Activated CD4-positive, alpha-beta T cell treated with anti-CD3 and anti-CD28 coated beads, Interleukin-2, amount 50 U/mL, for 1 hour (primary cell): ENCODE measurements around the gene NHS.

Experiments used
- DNase-seq: peaks from one replicate; pipeline ENCODE4 v3.0.0-alpha.2; 2020

Gene NHS

DNA sequence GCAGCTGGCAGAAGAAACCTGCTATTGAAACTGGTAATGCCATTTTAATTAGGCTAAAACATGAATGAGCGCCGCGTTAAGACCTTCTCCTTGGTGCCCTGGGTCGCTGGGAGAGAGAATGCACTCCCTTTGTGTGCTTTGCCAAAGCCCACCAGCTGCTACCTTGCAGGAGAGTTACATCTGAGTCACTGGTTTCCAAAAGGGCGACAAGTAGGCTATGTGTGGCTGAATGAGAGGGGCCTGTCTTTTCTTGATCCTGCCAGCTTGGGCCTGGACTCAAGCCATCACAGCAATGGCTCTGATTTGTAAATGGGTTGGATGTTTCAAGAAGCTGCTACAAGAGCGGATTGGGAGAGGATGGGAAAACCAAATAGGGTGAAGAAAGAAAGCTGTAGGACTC lies 81.5 kb downstream of the NHS start:
- DNase-seq = no peak

DNA sequence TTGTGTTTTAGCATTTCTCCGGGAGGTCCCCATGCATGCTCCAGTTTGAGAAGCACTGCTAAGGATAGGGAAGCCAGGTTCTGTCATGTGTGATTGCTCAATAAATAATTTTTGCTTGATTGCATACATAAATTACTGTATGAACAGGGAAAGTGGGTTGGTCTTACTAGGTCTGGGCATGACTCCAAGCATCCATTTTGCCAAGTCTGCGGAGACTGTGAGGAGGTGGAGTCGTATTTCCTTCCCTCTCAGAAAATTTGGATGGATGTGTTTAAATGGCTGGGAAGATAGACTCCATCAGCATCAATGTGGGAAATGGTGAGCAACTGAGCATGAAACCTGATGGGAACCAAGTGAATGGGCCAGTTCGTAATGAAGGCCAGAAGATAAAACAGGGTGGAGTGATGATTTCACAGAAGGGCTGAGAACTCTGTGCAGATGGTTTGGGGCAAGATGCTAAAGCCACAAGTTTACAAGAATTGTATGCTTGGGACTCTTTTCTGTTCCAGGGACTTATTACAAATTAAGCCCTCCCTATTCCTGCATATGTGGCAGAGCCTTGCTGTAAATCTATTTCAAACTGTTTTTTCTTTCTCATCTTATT lies 84.1 kb downstream of the NHS start:
- DNase-seq = no peak

DNA sequence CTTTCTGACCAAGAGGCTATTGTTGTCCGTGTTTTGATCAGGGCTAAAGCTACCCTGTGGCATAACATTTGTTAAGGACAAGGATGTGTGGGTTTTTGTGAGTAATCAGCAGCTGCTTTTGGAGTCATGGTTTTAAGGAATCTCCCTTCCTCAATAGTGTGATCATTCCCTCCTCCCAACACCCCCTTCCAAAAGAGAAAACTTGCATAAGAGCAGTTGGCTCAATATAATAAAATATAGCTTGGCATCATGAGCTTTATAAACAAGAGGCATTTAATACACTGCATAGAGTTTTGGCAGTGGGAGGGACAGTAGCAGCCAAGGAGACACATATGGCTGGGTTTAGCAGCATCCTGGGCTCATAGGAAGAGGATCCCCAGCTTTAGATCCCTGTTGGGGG lies 84.7 kb downstream of the NHS start:
- no peak for DNase-seq

DNA sequence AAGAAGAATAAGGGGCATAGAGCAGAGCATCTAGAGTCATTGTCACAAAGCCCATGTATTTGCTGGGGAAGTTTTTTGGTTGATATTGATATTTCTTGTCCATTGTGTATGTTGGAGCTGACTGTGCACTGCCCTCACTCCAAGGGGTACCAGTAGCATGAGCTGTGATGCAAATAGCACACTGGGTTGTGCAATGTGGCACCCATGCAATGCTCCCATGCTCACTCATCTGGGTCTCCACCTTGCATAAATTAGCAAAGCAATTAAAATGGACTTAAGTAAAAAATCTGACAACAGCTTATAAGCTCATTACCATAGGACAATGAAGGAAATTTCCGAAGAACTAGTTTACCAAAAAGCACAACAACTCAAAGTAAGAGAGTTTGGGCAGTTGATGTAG lies 87.9 kb downstream of the NHS start:
- DNase-seq = no peak

DNA sequence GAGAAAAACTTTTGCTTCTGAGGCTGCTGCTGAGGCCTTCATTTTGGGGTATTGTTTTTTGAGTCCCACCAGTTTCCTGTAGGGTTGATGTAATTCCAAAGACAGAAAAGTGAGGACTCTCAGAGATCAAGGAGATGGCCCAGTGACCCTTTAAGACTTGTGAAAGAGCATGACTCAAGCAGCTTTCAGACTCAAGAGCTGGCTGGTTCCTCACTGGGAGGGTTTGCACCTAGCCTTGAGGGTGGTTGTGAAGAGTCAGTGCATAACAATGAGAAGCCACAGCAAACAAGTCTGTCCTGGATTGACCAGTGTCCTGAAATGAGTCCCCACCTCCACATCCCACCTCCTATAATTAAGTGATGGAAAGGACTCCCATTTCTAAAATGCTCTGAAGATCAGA lies 89.2 kb downstream of the NHS start:
- DNase-seq = no peak

DNA sequence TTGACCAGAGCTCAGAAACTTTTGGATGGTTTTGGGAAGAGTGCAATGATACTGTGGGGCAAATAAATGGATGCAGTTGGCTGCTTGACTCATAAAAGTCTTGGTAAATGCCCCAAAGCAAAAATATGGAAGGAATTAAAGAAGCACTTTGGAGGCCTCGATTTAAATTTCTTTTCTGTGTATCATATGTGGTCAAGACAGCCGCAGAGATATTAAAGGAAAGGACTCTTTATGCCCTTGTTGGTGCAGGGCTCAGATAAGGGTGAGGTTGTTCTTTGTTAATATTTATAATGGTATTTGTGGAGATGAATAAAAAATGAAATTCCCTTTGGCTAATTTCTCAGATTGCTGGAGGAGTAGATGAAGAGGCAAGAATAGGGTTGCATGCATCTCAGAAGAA lies 90.2 kb downstream of the NHS start:
- no peak for DNase-seq

DNA sequence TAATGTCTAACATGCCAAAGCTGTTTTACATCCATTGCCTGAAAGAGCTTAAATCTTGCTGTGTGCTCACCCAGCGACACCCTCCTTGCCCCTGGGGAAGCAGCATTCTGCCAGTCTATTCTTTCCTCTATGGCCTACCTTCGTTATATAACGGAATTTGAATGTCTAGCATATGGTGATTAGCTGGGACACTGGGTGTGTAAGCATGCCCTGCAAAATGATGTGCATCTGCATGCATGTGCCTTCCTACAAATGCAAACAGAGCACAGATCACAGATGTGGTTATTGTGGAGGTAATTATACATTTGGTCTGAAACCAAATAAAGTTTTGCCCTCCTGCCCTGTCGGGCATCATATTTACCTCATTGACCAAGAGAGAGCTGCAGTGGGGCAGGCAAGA lies 90.8 kb downstream of the NHS start:
- DNase-seq = no peak

DNA sequence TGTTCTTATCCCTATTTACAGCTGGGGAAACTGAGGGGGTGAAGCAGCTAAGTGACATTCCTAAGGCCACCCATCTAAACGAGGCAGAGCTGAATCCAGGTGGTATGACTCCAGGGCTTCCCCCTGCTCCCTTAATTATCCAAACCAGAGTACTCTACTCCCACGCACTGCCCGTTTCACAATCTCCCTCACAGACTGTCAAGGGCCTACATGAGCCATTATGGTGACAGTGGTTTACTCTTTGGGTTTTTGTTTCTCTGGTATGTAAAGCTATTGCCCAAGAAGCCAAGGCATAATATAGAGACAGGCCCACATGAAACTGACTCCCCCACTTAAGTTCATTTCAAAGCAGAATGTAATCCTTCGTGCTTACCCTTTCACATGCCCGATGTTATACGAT lies 95.1 kb downstream of the NHS start:
- DNase-seq = no peak

DNA sequence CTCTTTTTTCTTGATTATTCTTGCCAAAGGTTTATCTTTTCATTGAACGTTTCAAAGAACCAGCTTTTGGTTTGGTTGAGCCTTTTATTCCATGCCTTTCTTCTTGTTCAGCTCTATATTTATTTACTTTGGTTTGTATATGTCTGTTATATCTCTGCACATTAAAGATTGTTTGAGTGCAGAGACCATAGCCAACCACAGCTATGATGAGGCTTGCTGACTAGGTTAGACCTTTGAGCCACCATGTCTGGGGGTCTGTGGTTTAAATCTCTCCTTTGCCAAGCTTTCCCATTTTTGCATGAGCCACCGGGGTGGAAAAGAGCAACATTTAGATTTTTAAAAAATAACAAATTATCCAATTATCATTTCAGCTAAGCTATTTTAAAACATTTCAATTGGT lies 96.1 kb downstream of the NHS start:
- DNase-seq = no peak

DNA sequence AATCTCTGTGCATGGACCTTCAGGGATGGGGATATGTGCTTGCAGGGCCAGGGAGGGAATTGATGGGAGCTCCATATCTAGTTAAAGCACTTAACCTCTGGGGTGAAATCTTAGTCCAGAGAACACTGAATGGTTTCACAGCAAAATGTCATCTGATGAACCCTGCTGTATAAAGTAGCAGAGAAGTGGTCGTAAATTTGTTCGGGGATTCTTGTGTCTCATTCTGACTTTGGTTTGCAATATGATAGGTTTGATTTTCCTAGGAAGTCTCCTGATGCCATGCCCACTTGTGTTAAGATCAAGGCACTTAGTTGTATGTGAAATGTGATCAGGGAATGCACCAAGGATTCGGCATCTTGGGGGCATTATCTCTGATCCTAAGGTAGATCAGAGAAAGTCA lies 96.9 kb downstream of the NHS start:
- no peak for DNase-seq

DNA sequence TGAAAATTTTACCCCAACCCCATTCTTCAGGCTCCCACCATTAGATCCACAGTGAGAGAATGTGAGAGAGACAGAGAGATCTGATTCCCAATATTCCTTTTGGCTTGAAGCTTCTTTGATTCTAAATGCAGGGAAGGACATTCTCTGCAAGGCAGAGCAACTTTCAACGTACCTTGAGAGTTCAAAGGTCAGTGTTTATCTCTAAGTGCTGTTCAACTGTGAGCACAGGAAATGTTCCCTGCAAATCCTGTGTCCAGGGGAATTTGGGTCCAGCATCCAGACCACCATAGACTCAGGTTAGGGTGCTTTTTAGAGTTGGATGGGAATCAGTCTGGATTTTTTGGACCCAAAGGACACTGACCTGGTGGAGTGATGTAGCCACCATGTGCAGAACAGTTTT lies 97.4 kb downstream of the NHS start:
- DNase-seq = no peak

DNA sequence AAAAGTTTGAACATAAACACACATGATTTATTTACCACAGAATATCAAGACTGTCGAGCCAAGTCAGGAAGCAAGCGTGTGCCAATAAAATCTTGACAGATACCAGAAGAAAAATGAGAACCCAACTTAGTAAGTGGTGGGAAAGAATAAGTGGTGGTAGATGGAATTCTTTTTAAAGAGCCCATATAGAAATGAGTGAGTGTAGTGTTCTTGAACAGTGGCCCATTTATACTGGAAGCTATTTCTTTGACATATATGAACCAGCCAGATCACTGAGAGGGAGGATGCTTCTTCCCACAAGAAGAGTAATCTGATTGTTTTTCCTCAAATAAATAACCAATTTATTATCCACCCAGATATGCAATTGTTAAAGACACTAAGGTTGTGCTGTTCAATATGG lies 98.0 kb downstream of the NHS start:
- no peak for DNase-seq

DNA sequence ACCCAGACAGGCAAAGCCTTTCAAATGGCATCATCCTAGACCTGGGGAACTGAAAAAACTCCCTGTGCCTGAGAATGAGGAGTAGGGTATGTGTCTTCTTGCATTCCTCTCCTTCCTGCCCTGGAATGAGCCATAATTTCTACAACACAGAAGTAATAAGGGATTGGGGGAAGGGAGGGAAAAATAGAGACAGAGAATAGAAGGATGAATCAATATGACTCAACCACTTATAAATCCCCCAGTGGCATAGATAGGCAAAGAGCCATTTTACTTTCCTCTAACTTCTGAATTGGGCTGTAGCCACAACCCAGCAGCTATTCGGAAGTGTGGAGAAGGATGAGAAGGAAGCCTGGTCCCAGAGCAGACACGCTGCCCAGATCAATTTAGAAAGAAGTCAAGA lies 99.9 kb downstream of the NHS start:
- no peak for DNase-seq

DNA sequence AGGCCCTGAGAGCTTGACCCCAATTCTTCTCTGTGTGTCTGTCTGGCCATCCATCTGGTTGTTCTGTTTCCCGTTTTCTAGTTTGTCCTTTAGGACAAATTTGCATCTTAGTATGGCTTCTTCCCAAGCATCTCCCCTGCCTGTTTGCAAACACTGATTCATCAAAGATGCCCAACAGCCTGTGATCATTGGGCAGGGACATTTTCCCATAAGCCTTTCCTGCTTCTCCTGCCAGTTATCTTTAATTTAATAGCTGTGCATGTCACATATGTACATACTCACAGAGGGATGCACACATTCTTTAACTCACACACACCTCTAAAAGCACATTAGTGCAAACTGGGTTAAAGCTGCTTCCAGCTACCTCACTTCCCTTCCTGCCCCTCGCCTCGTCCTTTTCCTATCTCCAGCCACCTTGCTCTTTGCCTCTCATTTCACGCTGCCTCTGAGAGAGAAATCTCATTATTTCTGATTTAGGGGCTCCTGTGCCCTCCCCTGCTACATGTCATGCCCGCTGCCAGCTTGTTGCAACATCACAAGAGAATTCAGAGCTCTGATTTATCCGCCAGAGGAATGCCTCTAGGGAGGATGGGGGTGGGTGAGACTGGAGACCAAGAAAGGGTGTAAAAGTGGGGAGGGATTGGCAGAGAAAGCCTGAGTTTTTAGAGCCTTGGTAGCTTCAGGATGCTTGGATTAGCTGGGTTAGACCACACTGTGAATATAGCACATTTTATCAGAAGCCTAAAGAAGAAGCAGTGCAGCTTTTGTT lies 100.6 kb downstream of the NHS start:
- no peak for DNase-seq

DNA sequence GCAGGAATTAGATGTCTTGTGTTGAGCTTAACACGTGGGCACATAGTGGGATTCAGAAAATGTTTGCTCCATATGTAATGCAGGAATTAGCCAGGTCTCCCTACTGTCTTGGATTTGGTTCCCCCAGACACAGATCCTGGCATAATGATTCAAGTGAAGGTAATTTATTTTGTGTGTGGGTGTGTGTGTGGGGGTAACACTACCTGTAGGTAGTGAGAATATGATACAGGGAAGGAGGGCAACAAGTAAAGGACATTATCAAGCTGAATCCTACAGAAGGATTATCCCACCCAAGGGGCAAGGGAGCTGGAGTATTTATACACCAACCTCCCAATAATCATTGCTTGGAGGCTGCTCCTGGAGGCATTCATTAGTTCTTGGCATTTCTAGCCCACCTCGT lies 101.4 kb downstream of the NHS start:
- DNase-seq = no peak

DNA sequence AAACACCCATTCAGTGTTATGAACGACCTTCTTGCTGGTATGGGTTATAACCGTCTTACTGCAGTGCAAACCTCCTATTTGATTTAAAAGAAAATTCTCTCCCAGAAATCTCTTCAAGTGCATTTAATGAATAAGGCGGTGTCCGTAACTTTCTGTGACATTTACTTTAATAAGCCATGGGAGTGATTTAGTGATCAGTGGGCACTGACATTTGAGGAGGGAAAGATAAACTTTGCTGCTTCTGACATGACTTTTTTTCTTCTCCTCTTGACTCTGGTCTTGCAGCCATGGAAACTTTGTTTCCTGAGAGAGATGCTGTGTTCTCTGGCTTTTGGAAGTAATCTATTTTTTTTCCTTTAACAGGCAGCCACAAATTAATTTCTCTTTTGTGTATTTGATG lies 106.1 kb downstream of the NHS start:
- DNase-seq = no peak

DNA sequence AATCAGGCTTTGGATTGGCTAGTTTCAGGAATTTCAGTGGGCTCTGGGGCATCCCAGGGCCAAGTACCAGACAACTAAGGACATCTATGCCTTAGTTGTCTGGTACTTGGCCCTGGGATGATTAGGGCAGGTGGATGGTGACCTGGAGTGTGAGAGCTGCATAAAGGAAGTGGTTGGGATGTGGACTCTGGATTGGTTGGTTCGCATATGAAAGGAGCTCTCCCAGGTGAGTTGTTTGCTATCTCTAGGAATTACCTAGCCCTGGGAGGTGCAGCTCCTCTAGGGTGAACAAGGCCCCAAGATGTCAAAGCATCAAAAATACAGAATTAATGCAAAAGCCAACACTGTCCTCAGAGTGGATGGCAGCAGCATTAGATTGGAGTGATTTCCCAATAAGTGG lies 109.6 kb downstream of the NHS start:
- DNase-seq = no peak

DNA sequence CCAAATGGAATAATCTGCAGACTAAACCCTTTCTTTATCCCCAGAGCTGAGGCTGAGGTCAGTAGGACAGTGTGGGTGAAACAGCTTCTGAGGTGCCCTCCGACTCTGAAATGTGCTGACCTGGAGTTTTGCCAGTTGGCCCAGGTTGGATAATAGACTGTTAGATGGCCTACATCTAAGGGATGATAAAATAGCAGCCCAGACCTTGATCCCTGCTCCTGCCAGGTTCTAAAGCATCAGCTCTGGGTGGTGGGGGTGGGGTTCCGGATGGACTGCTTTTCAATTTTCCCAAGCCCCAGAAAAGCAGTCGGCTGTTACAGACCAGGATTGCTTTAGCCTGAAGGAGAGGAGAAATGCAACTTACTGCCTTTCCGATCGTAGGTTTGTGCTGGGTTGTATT lies 110.4 kb downstream of the NHS start:
- no peak for DNase-seq

DNA sequence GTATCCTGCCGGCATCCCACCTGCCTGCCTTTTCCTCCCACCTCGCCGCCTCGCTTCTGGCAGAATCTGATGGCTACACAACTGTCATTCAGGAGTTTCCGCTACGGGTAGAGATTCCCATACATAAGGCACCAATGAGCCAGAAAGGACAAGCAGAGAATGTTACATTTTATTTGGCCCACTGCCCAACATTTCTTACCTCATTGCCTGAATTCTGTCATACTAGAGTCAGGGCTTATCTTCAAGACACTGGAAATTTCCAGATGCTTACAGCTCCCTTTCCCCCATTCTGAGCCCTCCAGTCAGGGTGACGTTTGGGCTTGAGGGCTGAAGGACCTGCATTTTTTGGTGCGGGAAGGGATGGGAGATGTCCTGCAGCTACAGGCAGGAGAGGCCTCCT lies 113.0 kb downstream of the NHS start:
- no peak for DNase-seq

DNA sequence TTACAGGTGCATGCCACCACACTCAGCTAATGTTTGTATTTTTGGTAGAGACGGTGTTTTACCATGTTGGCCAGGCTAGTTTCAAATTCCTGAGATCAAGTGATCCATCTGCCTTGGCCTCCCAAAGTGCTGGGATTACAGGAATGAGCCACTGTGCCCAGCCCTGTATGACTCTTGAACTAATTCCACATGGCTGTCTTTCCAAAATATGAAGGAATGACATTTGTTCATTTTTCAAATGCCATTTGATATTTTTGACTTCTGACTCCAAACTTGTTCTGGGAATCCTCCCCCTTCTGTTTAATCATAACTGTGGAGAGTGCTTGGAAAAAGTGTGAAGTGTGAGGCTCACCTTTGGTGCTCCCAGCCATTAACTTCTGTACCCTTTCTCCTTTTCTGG lies 119.2 kb downstream of the NHS start:
- no peak for DNase-seq

DNA sequence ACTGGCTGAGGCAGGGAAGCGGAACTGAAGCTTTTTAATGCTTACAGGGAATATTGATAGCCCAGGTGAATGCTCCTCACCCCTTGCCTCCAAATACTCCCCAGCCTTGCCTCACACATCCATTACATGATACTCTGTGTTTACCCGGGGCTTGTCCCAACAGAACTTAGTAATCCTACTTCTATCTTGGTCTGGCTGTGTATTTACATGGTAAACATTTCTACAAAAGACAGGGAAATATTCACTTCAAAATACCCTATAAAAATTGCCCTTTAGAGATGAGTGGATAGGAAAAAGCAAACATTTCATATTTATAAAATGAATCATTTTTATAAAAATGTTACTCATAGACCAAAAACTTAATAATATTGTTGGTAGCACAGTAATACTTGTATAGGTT lies 120.1 kb downstream of the NHS start:
- DNase-seq = no peak

DNA sequence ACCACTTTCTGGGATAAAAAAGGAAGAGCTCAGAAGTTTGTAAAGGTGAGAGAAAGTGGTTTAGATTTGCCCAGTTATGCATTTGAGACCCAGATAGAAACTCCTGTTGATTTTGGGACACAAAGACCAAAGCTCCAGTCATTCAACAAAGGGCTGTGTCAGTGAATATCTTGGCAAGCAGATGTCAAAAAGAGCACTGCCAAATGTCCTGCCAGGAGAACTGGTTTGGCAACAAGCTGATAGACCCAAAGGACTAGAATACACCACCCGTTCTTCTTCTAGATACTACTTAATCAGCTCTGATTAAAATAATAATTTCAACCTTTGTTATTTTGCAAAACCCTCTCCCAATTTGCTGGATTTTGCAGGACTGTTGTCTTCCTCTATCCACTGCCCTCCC lies 121.4 kb downstream of the NHS start:
- no peak for DNase-seq

DNA sequence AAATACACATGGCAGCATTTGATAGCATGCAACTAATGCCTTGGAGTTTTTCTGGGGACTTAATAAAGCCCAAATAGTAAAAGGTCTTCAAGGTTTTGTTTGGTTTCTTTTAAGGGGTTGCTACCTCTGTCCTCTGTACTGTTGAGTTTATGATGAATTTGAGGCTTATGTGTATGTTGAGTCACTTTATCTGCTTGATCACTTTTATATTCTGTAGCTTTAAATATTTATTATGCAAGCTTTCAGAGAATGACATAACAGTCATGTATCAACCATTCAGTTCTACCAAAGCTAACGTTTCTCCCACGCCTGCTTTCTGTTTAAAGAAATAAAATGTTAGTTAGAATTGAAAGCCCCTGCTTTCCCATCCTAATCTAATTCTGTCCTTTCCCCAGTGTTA lies 122.2 kb downstream of the NHS start:
- DNase-seq = no peak

DNA sequence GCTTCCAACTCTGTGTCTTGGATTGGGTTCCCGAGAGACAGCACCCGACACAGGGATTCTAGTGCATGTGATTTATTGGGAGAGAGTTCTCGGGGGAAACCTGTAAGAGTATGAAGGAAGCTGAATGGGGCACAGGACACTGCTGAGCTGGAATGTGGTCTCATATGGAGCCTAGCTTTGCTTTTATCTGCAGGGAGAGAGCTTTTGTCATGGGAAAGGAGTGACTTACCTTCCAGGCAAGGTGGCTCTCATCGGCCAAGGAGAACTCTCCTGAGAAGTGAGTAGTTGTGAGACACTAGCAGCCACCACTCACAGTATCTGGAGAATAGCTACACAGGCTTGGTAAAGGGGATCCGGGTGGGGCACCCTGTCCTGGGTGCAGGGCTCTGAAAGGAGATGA lies 124.5 kb downstream of the NHS start:
- no peak for DNase-seq

DNA sequence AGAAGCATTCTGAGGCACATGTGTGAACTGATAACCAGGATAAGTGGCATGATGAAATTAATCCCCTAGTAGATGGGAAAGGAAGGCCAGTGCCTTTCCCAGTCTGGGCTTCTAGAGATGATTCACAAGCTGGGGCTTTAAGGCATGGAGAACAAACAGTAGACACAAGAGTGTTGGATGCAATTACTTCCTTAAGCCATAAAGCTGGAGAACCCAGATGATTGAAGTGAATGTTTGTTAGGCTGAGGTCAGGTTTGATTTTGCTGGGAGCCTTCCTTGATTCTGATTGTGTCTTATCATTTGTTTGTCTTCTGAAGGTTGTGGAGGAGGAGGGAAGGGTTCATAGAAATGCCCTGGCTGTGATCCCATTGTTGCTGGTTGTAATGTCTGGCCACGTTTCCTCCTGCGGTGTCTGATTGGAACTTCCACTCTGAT lies 125.2 kb downstream of the NHS start:
- no peak for DNase-seq
